Adrenal gland (tissue), 12 donors: ENCODE data around the gene ASB18. TPM values are rescaled to one million over a fixed set of nuclear protein-coding genes. Genes with fewer than 3 reads are reported as not detected.
A peak's percentile ranks its signal among the peaks of the same experiment; 100 is the strongest.

Experiments used
- DNase-seq, 7 donors: peaks; one replicate each; pipeline ENCODE4 v3.0.0-alpha.2; 2019 to 2020
- H3K27ac ChIP-seq, 5 donors: fragments of 200-600 bp; sonication (generic) in 4 of 5; 1 replicate in 3 of 5; 2 replicates in 2 of 5; pipeline versions ENCODE4 v1.5.1 to v1.8.0; 2016 to 2020; ENCODE audit warnings: mild to moderate bottlenecking in 1 of 5
- H3K27me3 ChIP-seq: fragments of 200-600 bp; 2 replicates; pipeline ENCODE4 v1.8.0; 2021
- H3K36me3 ChIP-seq, 2 donors: fragments of 200-600 bp; replicated peaks in 1 of 2; 1 replicate in 1 of 2; 2 replicates in 1 of 2; pipeline versions ENCODE4 v1.5.1 to v1.8.0; 2018 to 2022
- H3K4me1 ChIP-seq, 2 donors: fragments of 200-600 bp; replicated peaks in 1 of 2; 1 replicate in 1 of 2; 2 replicates in 1 of 2; pipeline versions ENCODE4 v1.5.1 to v1.8.0; 2018 to 2021
- H3K4me3 ChIP-seq, 4 donors: fragments of 200-600 bp; sonication (generic) in 3 of 4; one replicate each; pipeline ENCODE4 v1.5.1; 2016 to 2018
- H3K9me3 ChIP-seq, 3 donors: fragments of 200-600 bp; sonication (generic) in 1 of 3; replicated peaks in 1 of 3; 1 replicate in 2 of 3; 2 replicates in 1 of 3; pipeline versions ENCODE4 v1.5.1 to v1.8.0; 2016 to 2021
- POLR2A ChIP-seq, 2 donors: fragments of 450-650 bp; IDR thresholded peaks; one replicate each; pipeline ENCODE4 v1.6.1; 2017; ENCODE audit warnings: antibody characterized with exemption in 2 of 2, mild to moderate bottlenecking in 2 of 2, moderate library complexity in 1 of 2
- WGBS, 4 donors: extraction: QIAGEN DNeasy Blood & Tissue Kit in 2 of 4; methylation state at CpG; one replicate each; pipeline versions ENCODE4 v1.1.5 to v1.1.7; 2013 to 2017; 5-methylcytosine and 5-hydroxymethylcytosine counted together
- intact Hi-C, 2 donors: fragments of 100-400 bp; cut with DNase I; formaldehyde crosslinking; loops; one replicate each; pipeline versions ENCODE4 v1.14.1 to v1.15.0; 2022 to 2023
- polyA plus RNA-seq, 3 donors: library from polyadenylated mRNA; stranded (reverse); fragments of 200-250 nt in 2 of 3; fragments of 350-450 nt in 1 of 3; fragmentation: Illumina TruSeq in 1 of 3; extraction: RNeasy Lipid Tissue Mini Kit (QIAGEN cat#74804) in 1 of 3; gene quantifications; one replicate each; pipeline ENCODE4 v1.2.3, GENCODE V29; 2013 to 2014
- total RNA-seq, 9 donors: library from RNA; depleted of rRNA in 4 of 9; stranded (reverse); fragments of >200 nt in 4 of 9; fragments of 120-200 nt in 1 of 9; fragmentation: NEBNext Ultra II Directional in 1 of 9; extraction: Animal tissue kit (Norgen Biotek cat#: 25700) in 1 of 9; gene quantifications; one replicate each; pipeline versions ENCODE4 v1.1.0 to v1.2.4, GENCODE V29; 2013 to 2023
- TF ChIP-seq, protein P1 (sequence below), 6 experiments: fragments of 450-650 bp in 4 of 6; fragments of 200-600 bp in 2 of 6; sonication (generic) in 1 of 6; IDR thresholded peaks; 1 replicate in 5 of 6; 2 replicates in 1 of 6; pipeline versions ENCODE4 v1.5.1 to v1.8.0; 2016 to 2021; ENCODE audit warnings: antibody characterized with exemption in 6 of 6, mild to moderate bottlenecking in 2 of 6, moderate library complexity in 1 of 6
- donor health status: healthy with polysubstance abuse.
- donor health status: Bipolar disorder and iron deficiency.
- donor health status: DM: yes; HTN: yes; CAD: no.
- donor health status: DM: no; HTN: no; CAD: no.
- donor health status: DM: no; HTN: no; CAD: no.
- donor health status: DM: yes; HTN: yes; CAD: no.

Gene ASB18
- total and polyA plus RNA-seq, 12 donors, result not detected

- no peak for TF ChIP-seq POLR2A (IDR thresholded peaks at IDR 0.05)
- TF ChIP-seq, protein P1, sequence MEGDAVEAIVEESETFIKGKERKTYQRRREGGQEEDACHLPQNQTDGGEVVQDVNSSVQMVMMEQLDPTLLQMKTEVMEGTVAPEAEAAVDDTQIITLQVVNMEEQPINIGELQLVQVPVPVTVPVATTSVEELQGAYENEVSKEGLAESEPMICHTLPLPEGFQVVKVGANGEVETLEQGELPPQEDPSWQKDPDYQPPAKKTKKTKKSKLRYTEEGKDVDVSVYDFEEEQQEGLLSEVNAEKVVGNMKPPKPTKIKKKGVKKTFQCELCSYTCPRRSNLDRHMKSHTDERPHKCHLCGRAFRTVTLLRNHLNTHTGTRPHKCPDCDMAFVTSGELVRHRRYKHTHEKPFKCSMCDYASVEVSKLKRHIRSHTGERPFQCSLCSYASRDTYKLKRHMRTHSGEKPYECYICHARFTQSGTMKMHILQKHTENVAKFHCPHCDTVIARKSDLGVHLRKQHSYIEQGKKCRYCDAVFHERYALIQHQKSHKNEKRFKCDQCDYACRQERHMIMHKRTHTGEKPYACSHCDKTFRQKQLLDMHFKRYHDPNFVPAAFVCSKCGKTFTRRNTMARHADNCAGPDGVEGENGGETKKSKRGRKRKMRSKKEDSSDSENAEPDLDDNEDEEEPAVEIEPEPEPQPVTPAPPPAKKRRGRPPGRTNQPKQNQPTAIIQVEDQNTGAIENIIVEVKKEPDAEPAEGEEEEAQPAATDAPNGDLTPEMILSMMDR (IDR thresholded peaks at IDR 0.05), result no peak
- 5 to 12% (median 7%) methylated on average over 36 of the region's 36 CpGs for WGBS, 4 donors
- intact Hi-C loops, result no loop called here
- H3K4me1 ChIP-seq, result peaks cover 13 to 28% of the 10 kb centered on the region in 2 donors
- H3K27ac ChIP-seq, result no peak overlapping the region
- peaks cover 97% of the 10 kb centered on the region for H3K27me3 ChIP-seq
- no peak for DNase-seq
- H3K36me3 ChIP-seq, result no peaks in the 10 kb centered on the region
- H3K4me3 ChIP-seq, result no peak overlapping the region
- H3K9me3 ChIP-seq, result no peaks in the 10 kb centered on the region
Observed at GRCh38 chr2:236169151-236169721, 95.0 kb downstream of the ASB18 start.

GRCh38 chr2:236168110-236169080 lies 95.8 kb downstream of the ASB18 start, which contains the start of gene GBX2:
TSS of gene GBX2 (minus strand) at chr2:236168386. CDS start at chr2:236167971, 415 bp downstream.
- Histone ChIP-seq H3K36me3 (no peaks in the 10 kb centered on the region), H3K4me3 (peak within 1 kb of the TSS in 1 of 4 donors; percentile 50), H3K27me3 (peaks cover 99% of the 10 kb centered on the region), H3K4me1 (peaks cover 13 to 36% of the 10 kb centered on the region in 2 donors), H3K27ac (no peak within 1 kb of the TSS), H3K9me3 (no peaks in the 10 kb centered on the region)
- intact Hi-C loops, result no loop called here
- TF ChIP-seq, protein P1 (IDR thresholded peaks at IDR 0.05), result no peak
- TF ChIP-seq POLR2A (IDR thresholded peaks at IDR 0.05), result no peak
- DNase-seq, result peak in 1 of 7 donors; percentile 16
- 2 to 4% (median 3%) methylated on average over 12 to 105 of the region's 105 CpGs for WGBS, 4 donors

GRCh38 chr2:236167297-236168109 lies 96.7 kb downstream of the ASB18 start:
- intact Hi-C loops, result no loop called here
- H3K27me3 ChIP-seq, result peaks cover 99% of the 10 kb centered on the region
- TF ChIP-seq, protein P1 (IDR thresholded peaks at IDR 0.05), result no peak
- TF ChIP-seq POLR2A (IDR thresholded peaks at IDR 0.05), result no peak
- WGBS, 4 donors, result 1 to 2% methylated on average over 110 to 111 of the region's 112 CpGs; no CpG with 5 or more reads in 2 of the 4 donors
- no peaks in the 10 kb centered on the region for H3K9me3 ChIP-seq
- no peaks in the 10 kb centered on the region for H3K36me3 ChIP-seq
- peak overlapping the region in 1 of 4 donors; percentile 50 for H3K4me3 ChIP-seq
- no peak overlapping the region for H3K27ac ChIP-seq
- no peak for DNase-seq
- peaks cover 13 to 36% of the 10 kb centered on the region in 2 donors for H3K4me1 ChIP-seq
